Natural killer cell treated with Interleukin-12 subunit alpha and Interleukin-12 subunit beta and Interleukin-15 and Interleukin-18, amount 100 ng/mL, for 72 hours (primary cell): ENCODE results near the gene DIAPH1. TPM values are rescaled to one million over a fixed set of nuclear protein-coding genes. Genes with fewer than 3 reads are reported as not detected.
A peak's percentile ranks its signal among the peaks of the same experiment; 100 is the strongest.

Experiments
- ATAC-seq, 2 donors: fragments of 150-1000 bp; cut with Tn5 transposase in 1 of 2; sonication (Bioruptor Pico), chemical (Tn5 transposase) in 1 of 2; 2 replicates each; pipeline ENCODE4 v1.10.0; 2021
- DNase-seq: peaks from one replicate; pipeline ENCODE4 v3.0.0; 2022; ENCODE audit warnings: low spot score
- H3K27ac Mint-ChIP-seq, 2 donors: 1 replicate in 1 of 2; 2 replicates in 1 of 2; pipeline ENCODE4 v1.8.0; 2022; ENCODE audit warnings: mixed read lengths in 2 of 2, mild to moderate bottlenecking in 1 of 2, moderate library complexity in 1 of 2
- H3K27me3 Mint-ChIP-seq, 2 donors: 1 replicate in 1 of 2; 2 replicates in 1 of 2; pipeline ENCODE4 v1.8.0; 2022; ENCODE audit warnings: mixed read lengths in 2 of 2
- H3K36me3 Mint-ChIP-seq: one replicate; pipeline ENCODE4 v1.8.0; 2022; ENCODE audit warnings: mixed read lengths
- H3K4me1 Mint-ChIP-seq, 2 donors: 1 replicate in 1 of 2; 2 replicates in 1 of 2; pipeline ENCODE4 v1.8.0; 2022; ENCODE audit warnings: low read depth in 2 of 2, mixed read lengths in 2 of 2, mild to moderate bottlenecking in 1 of 2
- H3K4me3 Mint-ChIP-seq: one replicate; pipeline ENCODE4 v1.8.0; 2022; ENCODE audit warnings: mixed read lengths
- H3K9me3 Mint-ChIP-seq: 2 replicates; pipeline ENCODE4 v1.8.0; 2022; ENCODE audit warnings: mixed read lengths
- total RNA-seq, 2 donors: library from RNA; stranded (reverse); gene quantifications; one replicate each; pipeline ENCODE4 v1.2.3, GENCODE V29; 2022

The DIAPH1 gene
- total RNA-seq, 2 donors from 2014 or later, result 280 to 289 TPM

DNA sequence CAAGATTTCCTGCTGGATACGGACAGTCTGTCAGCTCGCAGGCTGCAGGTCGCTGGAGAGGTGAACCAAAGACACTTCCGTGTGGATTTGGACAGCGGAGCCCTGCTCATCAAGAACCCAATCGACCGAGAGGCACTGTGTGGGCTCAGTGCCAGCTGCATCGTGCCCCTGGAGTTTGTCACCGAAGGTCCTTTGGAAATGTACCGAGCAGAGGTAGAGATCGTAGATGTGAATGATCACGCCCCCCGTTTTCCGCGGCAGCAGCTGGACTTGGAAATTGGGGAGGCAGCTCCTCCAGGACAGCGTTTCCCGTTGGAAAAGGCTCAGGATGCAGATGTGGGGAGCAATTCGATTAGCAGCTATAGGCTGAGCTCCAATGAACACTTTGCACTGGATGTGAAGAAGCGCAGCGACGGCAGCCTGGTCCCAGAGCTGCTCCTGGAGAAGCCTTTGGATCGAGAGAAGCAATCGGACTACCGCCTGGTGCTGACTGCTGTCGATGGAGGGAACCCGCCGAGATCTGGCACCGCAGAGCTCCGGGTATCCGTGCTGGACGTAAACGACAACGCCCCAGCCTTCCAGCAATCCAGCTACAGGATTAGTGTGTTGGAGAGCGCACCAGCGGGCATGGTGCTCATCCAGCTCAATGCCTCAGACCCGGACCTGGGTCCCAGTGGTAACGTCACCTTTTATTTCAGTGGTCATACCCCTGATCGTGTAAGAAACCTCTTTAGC is 133.3 kb downstream of the DIAPH1 start:
- peaks cover 49 to 51% of the 10 kb centered on the region in 2 donors for H3K27me3 Mint-ChIP-seq
- peaks cover 0 to 10% of the 10 kb centered on the region in 2 donors for H3K4me1 Mint-ChIP-seq
- no peaks in the 10 kb centered on the region for H3K9me3 Mint-ChIP-seq
- no peak overlapping the region for H3K4me3 Mint-ChIP-seq
- no peaks in the 10 kb centered on the region for H3K36me3 Mint-ChIP-seq
- no peak for DNase-seq
- no peak overlapping the region for H3K27ac Mint-ChIP-seq
- no peak for ATAC-seq

DNA sequence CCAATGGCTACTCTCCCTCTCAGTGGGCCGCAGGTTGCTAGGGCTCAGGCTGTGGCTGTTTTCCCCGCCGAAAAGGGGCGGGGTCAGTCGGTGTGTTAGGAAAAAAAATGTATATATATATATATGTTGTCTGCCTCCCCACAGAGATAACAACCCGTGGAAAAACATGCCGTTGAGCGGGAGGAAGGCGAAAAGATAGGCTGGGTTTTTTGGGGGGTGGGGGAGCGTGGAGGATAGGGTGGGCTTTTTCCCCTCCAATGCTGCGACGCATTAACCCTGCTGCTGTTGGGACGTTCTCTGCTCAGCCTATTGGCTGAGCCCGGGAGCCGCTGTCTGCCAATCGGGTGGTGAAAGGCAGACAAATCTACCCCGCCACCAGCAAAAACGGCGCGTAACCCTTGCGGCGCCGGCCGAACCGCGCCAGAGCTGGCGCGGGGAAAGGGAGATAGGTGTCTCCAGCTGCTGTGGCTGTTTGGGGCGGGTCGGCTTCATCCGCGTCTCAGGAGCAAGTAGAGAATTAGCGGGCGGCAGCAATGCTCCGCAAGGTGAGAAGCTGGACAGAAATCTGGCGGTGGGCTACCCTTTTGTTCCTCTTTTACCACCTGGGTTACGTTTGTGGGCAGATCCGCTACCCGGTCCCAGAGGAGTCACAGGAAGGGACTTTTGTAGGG is 134.0 kb downstream of the DIAPH1 start, which contains the start of gene PCDHGC4:
Gene PCDHGC4, plus strand, starts transcription at position 390 of the 671 bp plus-strand sequence. Its CDS starts 144 bp downstream, at position 534.
- peak in 1 of 2 donors; percentile 20 for ATAC-seq
- H3K27ac Mint-ChIP-seq, result no peak within 1 kb of the TSS
- no peaks in the 10 kb centered on the region for H3K36me3 Mint-ChIP-seq
- no peaks in the 10 kb centered on the region for H3K9me3 Mint-ChIP-seq
- peaks cover 46 to 52% of the 10 kb centered on the region in 2 donors for H3K27me3 Mint-ChIP-seq
- no peak for DNase-seq
- H3K4me1 Mint-ChIP-seq, result peaks cover 0 to 10% of the 10 kb centered on the region in 2 donors
- H3K4me3 Mint-ChIP-seq, result no peak within 1 kb of the TSS

DNA sequence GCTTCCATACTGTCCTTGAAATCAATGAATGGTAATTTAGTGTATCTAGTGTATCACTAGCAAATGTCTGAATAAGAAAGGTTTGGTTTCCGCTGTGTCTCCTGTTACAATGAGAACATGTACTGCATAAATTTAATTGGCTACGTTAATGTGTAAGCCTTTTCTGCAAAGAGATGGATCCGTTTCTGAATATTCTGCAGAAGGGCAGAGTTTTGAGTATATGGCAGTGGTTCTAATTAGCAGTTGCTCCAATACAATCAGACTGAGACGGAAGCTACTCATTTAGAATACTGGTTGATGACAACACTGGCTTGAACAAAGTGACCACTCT is 134.5 kb downstream of the DIAPH1 start:
- no peaks in the 10 kb centered on the region for H3K36me3 Mint-ChIP-seq
- no peak overlapping the region for H3K4me3 Mint-ChIP-seq
- peaks cover 0 to 10% of the 10 kb centered on the region in 2 donors for H3K4me1 Mint-ChIP-seq
- no peak for DNase-seq
- ATAC-seq, result no peak
- no peak overlapping the region for H3K27ac Mint-ChIP-seq
- H3K9me3 Mint-ChIP-seq, result no peaks in the 10 kb centered on the region
- H3K27me3 Mint-ChIP-seq, result peaks cover 51 to 57% of the 10 kb centered on the region in 2 donors

DNA sequence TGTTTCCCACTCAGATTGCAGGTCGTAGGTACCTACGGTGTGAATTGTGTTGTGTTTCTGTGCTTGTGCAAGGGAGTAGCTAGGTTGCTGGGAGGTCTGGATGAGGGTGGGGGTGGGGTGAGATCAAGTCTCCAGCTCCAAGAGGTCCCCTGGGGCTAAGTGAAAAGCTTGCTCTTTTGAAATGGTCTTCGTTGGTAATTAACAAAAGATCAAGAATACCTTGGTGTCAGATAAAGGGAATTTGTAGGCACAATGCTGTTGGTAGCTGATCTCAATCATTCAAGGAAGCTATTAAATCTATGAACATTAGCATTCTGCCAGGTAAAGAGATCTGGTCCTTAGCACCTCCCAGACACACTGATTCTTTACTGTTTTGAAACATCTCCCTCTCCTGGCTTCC is 134.9 kb downstream of the DIAPH1 start:
- DNase-seq (no peak), ATAC-seq (no peak)
- no peaks in the 10 kb centered on the region for H3K9me3 Mint-ChIP-seq
- peaks cover 0 to 10% of the 10 kb centered on the region in 2 donors for H3K4me1 Mint-ChIP-seq
- peaks cover 51 to 57% of the 10 kb centered on the region in 2 donors for H3K27me3 Mint-ChIP-seq
- H3K27ac Mint-ChIP-seq, result no peak overlapping the region
- H3K4me3 Mint-ChIP-seq, result no peak overlapping the region
- no peaks in the 10 kb centered on the region for H3K36me3 Mint-ChIP-seq

DNA sequence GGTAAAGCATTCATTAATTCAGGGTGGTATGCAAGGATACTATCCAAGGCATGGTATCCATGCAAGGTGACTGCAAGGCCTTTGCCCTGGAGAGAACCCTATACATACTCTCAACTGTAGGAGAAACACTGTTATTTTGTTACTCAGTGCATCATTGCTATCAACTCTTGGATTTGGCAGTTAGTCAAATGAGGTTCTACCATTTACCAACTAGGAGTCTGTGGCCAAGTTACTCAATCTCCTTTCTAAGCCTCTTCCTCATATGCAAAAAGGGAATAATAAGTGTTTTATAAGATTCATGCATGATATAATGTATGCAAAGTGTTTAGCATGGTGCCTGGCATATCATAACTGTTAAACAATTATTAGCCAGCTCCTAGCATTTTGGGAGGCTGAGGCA is 139.0 kb downstream of the DIAPH1 start:
- ATAC-seq (no peak), DNase-seq (no peak)
- no peaks in the 10 kb centered on the region for H3K36me3 Mint-ChIP-seq
- H3K27ac Mint-ChIP-seq, result no peak overlapping the region
- no peaks in the 10 kb centered on the region for H3K9me3 Mint-ChIP-seq
- peaks cover 61 to 72% of the 10 kb centered on the region in 2 donors for H3K27me3 Mint-ChIP-seq
- H3K4me1 Mint-ChIP-seq, result peaks cover 15 to 32% of the 10 kb centered on the region in 2 donors
- no peak overlapping the region for H3K4me3 Mint-ChIP-seq

DNA sequence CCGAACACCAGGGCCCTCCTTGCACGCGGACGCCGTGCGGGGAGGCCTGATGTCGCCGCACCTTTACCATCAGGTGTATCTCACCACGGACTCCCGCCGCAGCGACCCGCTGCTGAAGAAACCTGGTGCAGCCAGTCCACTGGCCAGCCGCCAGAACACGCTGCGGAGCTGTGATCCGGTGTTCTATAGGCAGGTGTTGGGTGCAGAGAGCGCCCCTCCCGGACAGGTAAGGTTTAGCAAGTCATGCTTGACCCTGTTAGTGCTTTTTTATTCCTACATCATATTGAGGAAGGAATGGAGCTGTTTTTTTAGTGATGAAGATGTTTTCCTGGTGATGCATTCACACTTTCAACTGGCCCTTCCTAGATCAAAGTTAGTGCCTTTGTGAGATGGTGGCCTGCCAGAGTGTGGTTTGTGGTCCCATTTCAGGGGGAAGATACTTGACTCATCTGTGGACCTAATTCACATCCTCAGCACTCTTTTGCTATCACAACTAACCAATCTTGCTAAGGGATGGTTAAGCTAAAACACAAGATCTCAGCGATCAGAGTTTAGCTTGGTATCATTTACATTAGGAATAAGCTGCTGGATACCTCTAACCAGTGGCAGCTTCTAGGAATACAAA is 140.4 kb downstream of the DIAPH1 start:
- peak in 1 of 2 donors; percentile 60 for ATAC-seq
- Mint-ChIP-seq H3K4me1 (peaks cover 15 to 29% of the 10 kb centered on the region in 2 donors), H3K9me3 (no peaks in the 10 kb centered on the region), H3K36me3 (no peaks in the 10 kb centered on the region), H3K27me3 (peaks cover 54 to 72% of the 10 kb centered on the region in 2 donors), H3K27ac (no peak overlapping the region), H3K4me3 (no peak overlapping the region)
- DNase-seq, result no peak

DNA sequence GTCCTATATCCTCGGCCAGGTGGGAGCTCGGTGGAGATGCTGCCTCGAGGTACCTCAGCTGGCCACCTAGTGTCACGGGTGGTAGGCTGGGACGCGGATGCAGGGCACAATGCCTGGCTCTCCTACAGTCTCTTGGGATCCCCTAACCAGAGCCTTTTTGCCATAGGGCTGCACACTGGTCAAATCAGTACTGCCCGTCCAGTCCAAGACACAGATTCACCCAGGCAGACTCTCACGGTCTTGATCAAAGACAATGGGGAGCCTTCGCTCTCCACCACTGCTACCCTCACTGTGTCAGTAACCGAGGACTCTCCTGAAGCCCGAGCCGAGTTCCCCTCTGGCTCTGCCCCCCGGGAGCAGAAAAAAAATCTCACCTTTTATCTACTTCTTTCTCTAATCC is 141.0 kb downstream of the DIAPH1 start:
- Mint-ChIP-seq H3K4me3 (peak overlapping the region; percentile 24), H3K27ac (no peak overlapping the region), H3K4me1 (peaks cover 15 to 25% of the 10 kb centered on the region in 2 donors), H3K9me3 (no peaks in the 10 kb centered on the region), H3K36me3 (no peaks in the 10 kb centered on the region), H3K27me3 (peaks cover 52 to 68% of the 10 kb centered on the region in 2 donors)
- ATAC-seq (no peak), DNase-seq (no peak)

DNA sequence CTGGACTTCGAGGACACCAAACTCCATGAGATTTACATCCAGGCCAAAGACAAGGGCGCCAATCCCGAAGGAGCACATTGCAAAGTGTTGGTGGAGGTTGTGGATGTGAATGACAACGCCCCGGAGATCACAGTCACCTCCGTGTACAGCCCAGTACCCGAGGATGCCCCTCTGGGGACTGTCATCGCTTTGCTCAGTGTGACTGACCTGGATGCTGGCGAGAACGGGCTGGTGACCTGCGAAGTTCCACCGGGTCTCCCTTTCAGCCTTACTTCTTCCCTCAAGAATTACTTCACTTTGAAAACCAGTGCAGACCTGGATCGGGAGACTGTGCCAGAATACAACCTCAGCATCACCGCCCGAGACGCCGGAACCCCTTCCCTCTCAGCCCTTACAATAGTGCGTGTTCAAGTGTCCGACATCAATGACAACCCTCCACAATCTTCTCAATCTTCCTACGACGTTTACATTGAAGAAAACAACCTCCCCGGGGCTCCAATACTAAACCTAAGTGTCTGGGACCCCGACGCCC is 141.7 kb downstream of the DIAPH1 start:
- ATAC-seq (no peak), DNase-seq (no peak)
- Mint-ChIP-seq H3K27ac (no peak overlapping the region), H3K4me1 (peaks cover 15 to 25% of the 10 kb centered on the region in 2 donors), H3K27me3 (peaks cover 47 to 61% of the 10 kb centered on the region in 2 donors), H3K9me3 (no peaks in the 10 kb centered on the region), H3K36me3 (no peaks in the 10 kb centered on the region), H3K4me3 (peak overlapping the region; percentile 24)

DNA sequence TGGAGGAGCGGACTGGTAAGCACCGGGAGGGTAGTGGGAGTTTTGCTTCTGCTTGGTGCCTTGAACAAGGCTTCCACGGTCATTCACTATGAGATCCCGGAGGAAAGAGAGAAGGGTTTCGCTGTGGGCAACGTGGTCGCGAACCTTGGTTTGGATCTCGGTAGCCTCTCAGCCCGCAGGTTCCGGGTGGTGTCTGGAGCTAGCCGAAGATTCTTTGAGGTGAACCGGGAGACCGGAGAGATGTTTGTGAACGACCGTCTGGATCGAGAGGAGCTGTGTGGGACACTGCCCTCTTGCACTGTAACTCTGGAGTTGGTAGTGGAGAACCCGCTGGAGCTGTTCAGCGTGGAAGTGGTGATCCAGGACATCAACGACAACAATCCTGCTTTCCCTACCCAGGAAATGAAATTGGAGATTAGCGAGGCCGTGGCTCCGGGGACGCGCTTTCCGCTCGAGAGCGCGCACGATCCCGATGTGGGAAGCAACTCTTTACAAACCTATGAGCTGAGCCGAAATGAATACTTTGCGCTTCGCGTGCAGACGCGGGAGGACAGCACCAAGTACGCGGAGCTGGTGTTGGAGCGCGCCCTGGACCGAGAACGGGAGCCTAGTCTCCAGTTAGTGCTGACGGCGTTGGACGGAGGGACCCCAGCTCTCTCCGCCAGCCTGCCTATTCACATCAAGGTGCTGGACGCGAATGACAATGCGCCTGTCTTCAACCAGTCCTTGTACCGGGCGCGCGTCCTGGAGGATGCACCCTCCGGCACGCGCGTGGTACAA is 142.5 kb downstream of the DIAPH1 start:
- DNase-seq (no peak), ATAC-seq (peak; percentile 22 to 48)
- Mint-ChIP-seq H3K27ac (peak overlapping the region in 1 of 2 donors; percentile 48), H3K4me3 (peak overlapping the region; percentile 82), H3K4me1 (peaks cover 15 to 25% of the 10 kb centered on the region in 2 donors), H3K36me3 (no peaks in the 10 kb centered on the region), H3K27me3 (peaks cover 47 to 59% of the 10 kb centered on the region in 2 donors), H3K9me3 (no peaks in the 10 kb centered on the region)

DNA sequence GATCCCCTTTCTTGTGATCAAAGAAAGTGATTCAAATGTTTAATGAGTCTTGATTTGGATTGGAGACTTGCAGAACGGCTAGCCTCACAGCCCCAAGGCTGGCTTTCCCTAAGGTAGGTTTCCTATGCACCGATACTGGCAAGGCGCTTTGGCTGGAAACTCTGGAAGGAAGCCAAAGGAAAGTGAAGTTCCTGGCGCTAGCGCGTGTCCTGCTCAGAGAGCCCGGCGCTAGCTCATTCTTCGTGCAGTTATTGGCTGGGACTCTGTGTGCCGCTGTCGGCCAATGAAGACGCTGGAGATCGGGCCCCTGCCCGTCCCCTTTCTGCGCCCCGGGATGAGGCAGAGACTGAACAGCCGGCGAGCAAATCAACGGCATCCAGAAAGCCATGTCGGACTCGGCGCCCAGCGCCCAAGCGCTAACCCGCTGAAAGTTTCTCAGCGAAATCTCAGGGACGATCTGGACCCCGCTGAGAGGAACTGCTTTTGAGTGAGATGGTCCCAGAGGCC is 143.1 kb downstream of the DIAPH1 start, which contains the start of gene PCDHGC3:
Gene PCDHGC3, plus strand, starts transcription at position 342 of the 507 bp plus-strand sequence. Its CDS starts 151 bp downstream, at position 493.
- Mint-ChIP-seq H3K4me1 (peaks cover 15 to 25% of the 10 kb centered on the region in 2 donors), H3K4me3 (peak within 1 kb of the TSS; percentile 82), H3K9me3 (no peaks in the 10 kb centered on the region), H3K36me3 (no peaks in the 10 kb centered on the region), H3K27ac (peak within 1 kb of the TSS in 1 of 2 donors; percentile 48), H3K27me3 (peaks cover 44 to 59% of the 10 kb centered on the region in 2 donors)
- peak; percentile 76 to 90 for ATAC-seq
- no peak for DNase-seq

DNA sequence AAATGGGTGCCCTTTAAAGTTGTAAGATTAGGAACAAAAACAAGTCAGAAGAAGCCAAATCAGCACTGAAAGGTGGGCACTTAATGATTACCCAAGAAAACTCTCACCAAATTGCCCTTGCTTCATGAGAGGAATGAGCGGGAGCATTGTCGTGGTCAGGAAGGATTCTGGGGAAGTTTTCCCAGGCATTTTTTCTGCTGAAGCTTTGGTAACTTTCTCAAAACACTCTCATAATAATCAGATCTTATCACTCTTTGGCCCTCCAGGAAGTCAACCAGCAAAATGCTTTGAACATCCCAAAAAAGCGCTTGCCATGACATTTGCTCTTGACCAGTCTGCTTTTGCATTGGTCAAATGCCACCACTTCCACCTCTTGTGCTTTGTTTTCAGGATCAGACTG is 153.4 kb downstream of the DIAPH1 start:
- Mint-ChIP-seq H3K4me3 (no peak overlapping the region), H3K27me3 (peaks cover 5 to 13% of the 10 kb centered on the region in 2 donors), H3K27ac (no peak overlapping the region), H3K4me1 (no peaks in the 10 kb centered on the region), H3K9me3 (no peaks in the 10 kb centered on the region), H3K36me3 (no peaks in the 10 kb centered on the region)
- no peak for ATAC-seq
- no peak for DNase-seq
